Ascending aorta (tissue), 2 donors: ENCODE results near the gene EPB41L4B. TPM values are rescaled to one million over a fixed set of nuclear protein-coding genes. Genes with fewer than 3 reads are reported as not detected.

ENCODE experiments used
- DNase-seq, 2 donors: peaks; one replicate each; pipeline ENCODE4 v3.0.0-alpha.2; 2019; ENCODE audit warnings: low spot score in 2 of 2
- H3K27ac ChIP-seq, 2 donors: fragments of 200-600 bp; sonication (generic); one replicate each; pipeline ENCODE4 v1.5.1; 2016 to 2017; ENCODE audit warnings: mild to moderate bottlenecking in 1 of 2
- H3K27me3 ChIP-seq: fragments of 200-600 bp; sonication (generic); one replicate; pipeline ENCODE4 v1.5.1; 2017
- H3K36me3 ChIP-seq, 2 donors: fragments of 200-600 bp; sonication (generic); one replicate each; pipeline ENCODE4 v1.5.1; 2016
- H3K4me1 ChIP-seq, 2 donors: fragments of 200-600 bp; sonication (generic); one replicate each; pipeline ENCODE4 v1.5.1; 2016 to 2017; ENCODE audit warnings: mild to moderate bottlenecking in 1 of 2
- H3K4me3 ChIP-seq, 2 donors: fragments of 200-600 bp; sonication (generic); one replicate each; pipeline ENCODE4 v1.5.1; 2016 to 2017; ENCODE audit warnings: mild to moderate bottlenecking in 1 of 2
- H3K9me3 ChIP-seq, 2 donors: fragments of 200-600 bp; sonication (generic); one replicate each; pipeline ENCODE4 v1.5.1; 2016
- CTCF ChIP-seq, 3 experiments: fragments of 200-600 bp in 2 of 3; fragments of 450-650 bp in 1 of 3; sonication (generic) in 2 of 3; IDR thresholded peaks; one replicate each; pipeline ENCODE4 v1.5.1; 2016 to 2019; ENCODE audit warnings: antibody characterized with exemption in 3 of 3, mild to moderate bottlenecking in 1 of 3, moderate library complexity in 1 of 3
- intact Hi-C: fragments of 100-400 bp; cut with DNase I; formaldehyde crosslinking; loops from one replicate; pipeline ENCODE4 v1.15.1; 2023
- total RNA-seq: library from RNA; depleted of rRNA; stranded (reverse); fragments of >200 nt; gene quantifications from one replicate; pipeline ENCODE4 v1.1.0, GENCODE V29; 2016

The EPB41L4B gene
- total RNA-seq, 1 donor from 2014 or later = not detected

DNA sequence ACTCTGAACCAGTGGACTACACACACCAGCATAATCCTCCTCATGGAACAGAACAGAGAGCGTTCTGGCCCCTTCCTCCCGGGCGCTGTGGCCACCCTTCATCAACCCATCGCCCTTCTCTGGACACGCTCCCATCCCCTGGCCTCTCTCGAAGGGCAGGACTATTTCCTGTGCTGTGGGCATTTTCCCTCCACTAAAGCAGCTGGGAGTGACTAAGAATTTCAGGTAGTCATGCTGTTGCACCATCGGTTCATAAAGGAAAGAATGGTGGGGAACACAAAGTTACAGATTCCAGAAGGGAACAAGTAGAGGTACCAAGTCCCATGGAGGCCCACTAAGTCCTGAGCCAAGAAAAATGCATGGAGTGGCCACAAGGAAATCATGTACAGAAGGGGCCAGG, 68.6 kb downstream of the EPB41L4B start:
- Histone ChIP-seq H3K9me3 (no peaks in the 10 kb centered on the region), H3K4me1 (peaks cover 0 to 19% of the 10 kb centered on the region in 2 donors), H3K27ac (no peak overlapping the region), H3K4me3 (no peak overlapping the region), H3K27me3 (no peaks in the 10 kb centered on the region), H3K36me3 (no peaks in the 10 kb centered on the region)
- no peak for DNase-seq
- intact Hi-C loops = no loop called here
- no peak for TF ChIP-seq CTCF (IDR thresholded peaks at IDR 0.05)

DNA sequence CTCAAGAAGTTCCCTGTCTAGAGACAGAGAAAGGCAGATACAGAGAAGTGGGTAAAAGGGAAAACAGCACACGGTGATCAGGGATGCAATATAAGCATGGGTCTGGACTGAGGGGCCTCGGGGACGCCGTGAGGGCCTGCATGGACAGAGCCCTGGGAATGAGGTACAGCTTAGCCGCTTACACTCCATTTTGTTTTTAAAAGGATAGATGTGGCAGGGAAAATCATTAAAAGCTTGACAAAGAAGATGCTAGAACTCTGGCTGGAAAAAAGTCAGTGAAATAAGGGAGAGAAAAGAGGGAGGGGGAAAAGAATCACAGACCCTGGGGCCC, 69.1 kb downstream of the EPB41L4B start:
- no peaks in the 10 kb centered on the region for H3K36me3 ChIP-seq
- no peak for TF ChIP-seq CTCF (IDR thresholded peaks at IDR 0.05)
- intact Hi-C loops = no loop called here
- no peak overlapping the region for H3K4me3 ChIP-seq
- DNase-seq = no peak
- peaks cover 0 to 19% of the 10 kb centered on the region in 2 donors for H3K4me1 ChIP-seq
- no peaks in the 10 kb centered on the region for H3K9me3 ChIP-seq
- H3K27ac ChIP-seq = no peak overlapping the region
- no peaks in the 10 kb centered on the region for H3K27me3 ChIP-seq

DNA sequence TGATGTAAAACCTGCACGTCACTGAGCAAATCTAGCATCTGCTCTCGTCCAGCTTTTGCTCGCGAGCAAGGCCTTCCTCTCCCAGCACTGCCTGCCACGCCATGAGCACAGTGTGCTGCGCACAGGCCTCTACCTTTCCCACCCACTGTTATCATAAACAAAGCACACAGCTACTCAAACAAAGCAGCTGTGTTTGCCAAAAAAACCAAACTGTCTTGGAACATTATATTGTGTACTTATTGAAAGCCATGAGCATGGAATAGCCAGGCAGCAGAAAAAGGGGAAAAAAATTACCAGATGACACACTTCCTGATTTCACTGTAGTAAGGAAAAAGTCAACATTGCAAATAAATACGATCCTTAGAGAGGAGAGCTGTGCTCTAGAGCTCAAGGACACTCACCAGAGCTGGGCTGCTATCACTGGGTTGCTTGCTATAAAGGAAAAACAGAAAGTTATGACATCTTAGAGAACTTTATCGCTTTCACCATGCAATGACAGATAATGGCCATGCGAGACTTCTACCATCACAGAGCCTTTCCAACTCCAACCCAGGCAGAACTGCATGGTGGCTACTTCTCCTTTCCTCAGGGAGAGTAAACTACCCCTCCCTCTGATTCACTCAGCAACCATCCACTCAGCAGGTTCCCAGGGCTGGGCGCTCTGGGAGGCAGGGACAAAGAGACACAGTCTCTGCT, 69.6 kb downstream of the EPB41L4B start:
- TF ChIP-seq CTCF (IDR thresholded peaks at IDR 0.05) = no peak
- Histone ChIP-seq H3K27ac (no peak overlapping the region), H3K36me3 (no peaks in the 10 kb centered on the region), H3K4me3 (no peak overlapping the region), H3K4me1 (peaks cover 0 to 19% of the 10 kb centered on the region in 2 donors), H3K27me3 (no peaks in the 10 kb centered on the region), H3K9me3 (no peaks in the 10 kb centered on the region)
- DNase-seq = no peak
- intact Hi-C loops = no loop called here

GRCh38 chr9:109250771-109251079, 70.1 kb downstream of the EPB41L4B start:
- Histone ChIP-seq H3K9me3 (no peaks in the 10 kb centered on the region), H3K4me3 (no peak overlapping the region), H3K4me1 (peaks cover 0 to 19% of the 10 kb centered on the region in 2 donors), H3K27me3 (no peaks in the 10 kb centered on the region), H3K36me3 (no peaks in the 10 kb centered on the region), H3K27ac (no peak overlapping the region)
- TF ChIP-seq CTCF (IDR thresholded peaks at IDR 0.05) = no peak
- no peak for DNase-seq
- intact Hi-C loops = no loop called here

- intact Hi-C loops = no loop called here
- no peaks in the 10 kb centered on the region for H3K9me3 ChIP-seq
- peaks cover 0 to 19% of the 10 kb centered on the region in 2 donors for H3K4me1 ChIP-seq
- no peak for TF ChIP-seq CTCF (IDR thresholded peaks at IDR 0.05)
- H3K36me3 ChIP-seq = no peaks in the 10 kb centered on the region
- DNase-seq = no peak
- no peak overlapping the region for H3K4me3 ChIP-seq
- no peaks in the 10 kb centered on the region for H3K27me3 ChIP-seq
- no peak overlapping the region for H3K27ac ChIP-seq
These were observed 70.5 kb downstream of the EPB41L4B start for GRCh38 chr9:109250311-109250741.

DNA sequence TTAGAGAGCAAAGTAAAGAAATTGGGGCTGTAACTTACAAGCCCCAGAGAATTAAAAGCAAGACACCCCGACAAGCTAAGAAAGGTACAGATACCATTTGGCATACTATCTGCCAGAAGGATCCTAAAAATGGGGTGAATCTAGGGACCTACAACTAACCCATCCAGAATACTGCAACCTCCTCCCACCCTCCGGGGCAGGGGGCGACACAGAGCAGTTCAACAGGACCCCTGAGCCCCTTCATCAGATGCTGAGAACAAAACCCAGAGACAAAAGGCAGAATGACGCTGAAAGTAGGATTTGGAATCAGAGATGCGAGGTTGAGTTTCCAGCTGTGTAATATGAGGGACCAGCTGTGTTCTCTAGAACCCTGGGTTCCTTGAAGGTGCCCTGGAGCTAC, 71.2 kb downstream of the EPB41L4B start:
- Histone ChIP-seq H3K36me3 (no peaks in the 10 kb centered on the region), H3K4me3 (no peak overlapping the region), H3K27ac (no peak overlapping the region), H3K4me1 (peaks cover 0 to 16% of the 10 kb centered on the region in 2 donors), H3K9me3 (no peaks in the 10 kb centered on the region), H3K27me3 (no peaks in the 10 kb centered on the region)
- no peak for TF ChIP-seq CTCF (IDR thresholded peaks at IDR 0.05)
- DNase-seq = no peak
- intact Hi-C loops = loop anchor here (10.0 kb wide), 1 partner anchor 275 kb away; no protein-coding TSS in a partner anchor
